OCI-LY1 (cell line): ENCODE data around the gene PXDN.

ENCODE experiments used
- H2AFZ ChIP-seq: fragments of 200-600 bp; sonication (generic), shearing (Covaris generic); 2 replicates; pipeline ENCODE4 v1.6.0; 2014; ENCODE audit warnings: antibody characterized with exemption, mild to moderate bottlenecking, low read length
- H3F3A ChIP-seq: fragments of 200-600 bp; sonication (generic), shearing (Covaris generic); 2 replicates; pipeline ENCODE4 v1.6.0; 2014; ENCODE audit warnings: mild to moderate bottlenecking, antibody characterized with exemption, low read length, moderate library complexity; ENCODE audit not compliant: insufficient read depth
- H3K27ac ChIP-seq: fragments of 200-600 bp; sonication (generic); 2 replicates; pipeline ENCODE4 v1.5.1; 2014; ENCODE audit warnings: low read length, mixed run types, mild to moderate bottlenecking, low read depth; ENCODE audit not compliant: poor library complexity, severe bottlenecking
- H3K27me3 ChIP-seq: fragments of 200-600 bp; sonication (generic); 2 replicates; pipeline ENCODE4 v1.6.0; 2014; ENCODE audit warnings: antibody characterized with exemption, mild to moderate bottlenecking, low read length, moderate library complexity; ENCODE audit not compliant: insufficient read depth
- H3K36me3 ChIP-seq: fragments of 200-600 bp; sonication (generic); 2 replicates; pipeline ENCODE4 v1.6.1; 2014; ENCODE audit warnings: mild to moderate bottlenecking, antibody characterized with exemption, low read length, moderate library complexity, mixed read lengths; ENCODE audit not compliant: insufficient read depth
- H3K4me1 ChIP-seq: fragments of 200-600 bp; sonication (generic); 2 replicates; pipeline ENCODE4 v1.5.1; 2014; ENCODE audit warnings: mild to moderate bottlenecking, low read length, moderate library complexity; ENCODE audit not compliant: insufficient read depth, severe bottlenecking
- H3K4me2 ChIP-seq: fragments of 200-600 bp; sonication (generic), shearing (Covaris generic); 2 replicates; pipeline ENCODE4 v1.6.1; 2014; ENCODE audit warnings: low read length
- H3K4me3 ChIP-seq: fragments of 200-600 bp; sonication (generic); 2 replicates; pipeline ENCODE4 v1.5.1; 2014; ENCODE audit warnings: low read length, low read depth, mild to moderate bottlenecking, mixed read lengths; ENCODE audit not compliant: poor library complexity, severe bottlenecking
- H3K79me2 ChIP-seq: fragments of 200-600 bp; shearing (Covaris generic); 2 replicates; pipeline ENCODE4 v1.6.1; 2016; ENCODE audit warnings: mixed run types, low read length, mixed read lengths; ENCODE audit not compliant: insufficient read depth
- H3K9ac ChIP-seq: fragments of 200-600 bp; sonication (generic), shearing (Covaris generic); 2 replicates; pipeline ENCODE4 v1.6.1; 2014; ENCODE audit warnings: mild to moderate bottlenecking, low read length, mixed read lengths
- H3K9me2 ChIP-seq: fragments of 200-600 bp; sonication (generic), shearing (Covaris generic); 2 replicates; pipeline ENCODE4 v1.6.1; 2014; ENCODE audit warnings: low read depth, mild to moderate bottlenecking, low read length, mixed read lengths
- H3K9me3 ChIP-seq: fragments of 200-600 bp; shearing (Covaris generic); 2 replicates; pipeline ENCODE4 v1.6.1; 2014; ENCODE audit warnings: low read length, mixed read lengths
- H4K20me1 ChIP-seq: fragments of 200-600 bp; sonication (generic), shearing (Covaris generic); 2 replicates; pipeline ENCODE4 v1.6.0; 2016; ENCODE audit warnings: mild to moderate bottlenecking, low read length; ENCODE audit not compliant: insufficient read depth
- EZH2 ChIP-seq: fragments of 200-600 bp; sonication (generic), shearing (Covaris generic); IDR thresholded peaks from 2 replicates; pipeline ENCODE4 v1.8.0; 2017; ENCODE audit warnings: borderline replicate concordance, mixed run types, mild to moderate bottlenecking, antibody characterized with exemption, low read length, moderate library complexity, mixed read lengths
- TF ChIP-seq, protein P1 (sequence below): fragments of 200-600 bp; sonication (generic), shearing (Covaris generic); IDR thresholded peaks from 2 replicates; pipeline ENCODE4 v1.5.1; 2017; ENCODE audit warnings: mild to moderate bottlenecking, antibody characterized with exemption, low read length, moderate library complexity, mixed read lengths

Gene PXDN

GRCh38 chr2:1759611-1759930 is 15.3 kb upstream of the PXDN start:
- H3K4me2 ChIP-seq = no peak overlapping the region
- H3K4me3 ChIP-seq = no peak overlapping the region
- H3K9me2 ChIP-seq = no peaks in the 10 kb centered on the region
- H3K9me3 ChIP-seq = no peaks in the 10 kb centered on the region
- no peaks in the 10 kb centered on the region for H3K36me3 ChIP-seq
- H4K20me1 ChIP-seq = no peaks in the 10 kb centered on the region
- no peak overlapping the region for H2AFZ ChIP-seq
- H3K27ac ChIP-seq = no peak overlapping the region
- 0 out of 2 replicates have a peak, but pooled peaks cover 5% of the 10 kb centered on the region for H3K27me3 ChIP-seq
- no peaks in the 10 kb centered on the region for H3F3A ChIP-seq
- H3K9ac ChIP-seq = no peak overlapping the region
- H3K4me1 ChIP-seq = no peaks in the 10 kb centered on the region
- TF ChIP-seq, protein P1, sequence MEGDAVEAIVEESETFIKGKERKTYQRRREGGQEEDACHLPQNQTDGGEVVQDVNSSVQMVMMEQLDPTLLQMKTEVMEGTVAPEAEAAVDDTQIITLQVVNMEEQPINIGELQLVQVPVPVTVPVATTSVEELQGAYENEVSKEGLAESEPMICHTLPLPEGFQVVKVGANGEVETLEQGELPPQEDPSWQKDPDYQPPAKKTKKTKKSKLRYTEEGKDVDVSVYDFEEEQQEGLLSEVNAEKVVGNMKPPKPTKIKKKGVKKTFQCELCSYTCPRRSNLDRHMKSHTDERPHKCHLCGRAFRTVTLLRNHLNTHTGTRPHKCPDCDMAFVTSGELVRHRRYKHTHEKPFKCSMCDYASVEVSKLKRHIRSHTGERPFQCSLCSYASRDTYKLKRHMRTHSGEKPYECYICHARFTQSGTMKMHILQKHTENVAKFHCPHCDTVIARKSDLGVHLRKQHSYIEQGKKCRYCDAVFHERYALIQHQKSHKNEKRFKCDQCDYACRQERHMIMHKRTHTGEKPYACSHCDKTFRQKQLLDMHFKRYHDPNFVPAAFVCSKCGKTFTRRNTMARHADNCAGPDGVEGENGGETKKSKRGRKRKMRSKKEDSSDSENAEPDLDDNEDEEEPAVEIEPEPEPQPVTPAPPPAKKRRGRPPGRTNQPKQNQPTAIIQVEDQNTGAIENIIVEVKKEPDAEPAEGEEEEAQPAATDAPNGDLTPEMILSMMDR = no peak
- TF ChIP-seq EZH2 = no peak
- H3K79me2 ChIP-seq = no peaks in the 10 kb centered on the region

GRCh38 chr2:1758774-1759610 is 14.7 kb upstream of the PXDN start:
- H3F3A ChIP-seq = no peaks in the 10 kb centered on the region
- H3K4me1 ChIP-seq = no peaks in the 10 kb centered on the region
- 0 out of 2 replicates have a peak, but pooled peaks cover 5% of the 10 kb centered on the region for H3K27me3 ChIP-seq
- H3K9ac ChIP-seq = no peak overlapping the region
- no peaks in the 10 kb centered on the region for H3K9me3 ChIP-seq
- TF ChIP-seq, protein P1 = no peak
- TF ChIP-seq EZH2 = no peak
- no peaks in the 10 kb centered on the region for H3K9me2 ChIP-seq
- no peaks in the 10 kb centered on the region for H3K79me2 ChIP-seq
- no peak overlapping the region for H3K4me2 ChIP-seq
- H3K36me3 ChIP-seq = no peaks in the 10 kb centered on the region
- no peaks in the 10 kb centered on the region for H4K20me1 ChIP-seq
- H3K27ac ChIP-seq = no peak overlapping the region
- no peak overlapping the region for H3K4me3 ChIP-seq
- H2AFZ ChIP-seq = no peak overlapping the region

- Histone ChIP-seq H3K4me1 (no peaks in the 10 kb centered on the region), H3K36me3 (no peaks in the 10 kb centered on the region), H4K20me1 (no peaks in the 10 kb centered on the region), H3F3A (no peaks in the 10 kb centered on the region), H3K9me3 (no peaks in the 10 kb centered on the region), H2AFZ (no peak overlapping the region), H3K9me2 (no peaks in the 10 kb centered on the region), H3K9ac (no peak overlapping the region), H3K4me3 (no peak overlapping the region), H3K27ac (no peak overlapping the region), H3K4me2 (no peak overlapping the region), H3K79me2 (no peaks in the 10 kb centered on the region), H3K27me3 (0 out of 2 replicates have a peak, but pooled peaks cover 5% of the 10 kb centered on the region)
- TF ChIP-seq, protein P1 = no peak
- no peak for TF ChIP-seq EZH2
These were observed 13.9 kb upstream of the PXDN start for GRCh38 chr2:1758171-1758570.
